ENCODE data around the gene SLC9B1. TPM values are rescaled to one million over a fixed set of nuclear protein-coding genes. Genes with fewer than 3 reads are reported as not detected.
"Not testable (repeated sequence)": the region's sequence is repeated elsewhere in the genome, so short reads cannot be mapped to it uniquely, and the experiment has no call there.

SLC9B1 gene
- polyA plus RNA-seq, 1 experiment: 0.07 TPM

DNA sequence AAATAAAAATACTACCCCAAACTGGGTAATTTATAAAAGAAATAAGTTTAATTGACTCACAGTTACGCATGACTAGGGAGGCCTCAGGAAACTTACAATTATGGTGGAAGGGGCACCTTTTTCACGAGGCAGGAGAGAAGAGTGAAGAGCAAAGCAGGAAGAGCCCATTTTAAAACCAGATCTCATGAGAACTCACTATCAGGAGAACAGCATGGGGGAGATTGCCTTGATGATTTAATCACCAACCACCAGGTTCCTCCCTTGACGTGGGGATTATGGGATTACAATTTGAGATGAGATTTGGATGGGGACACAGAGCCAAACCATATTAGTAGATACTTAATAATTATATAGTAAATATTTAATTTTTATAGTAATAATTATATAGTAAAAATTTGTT lies 140.6 kb downstream of the SLC9B1 start:
- POLR2A ChIA-PET: no interaction called here
- CTCF ChIA-PET: no interaction called here
- H3K27me3 ChIP-seq (ENCODE audit: control insufficient read depth, insufficient read depth, low read length): no peaks in the 10 kb centered on the region
- TF ChIP-seq, protein P1, sequence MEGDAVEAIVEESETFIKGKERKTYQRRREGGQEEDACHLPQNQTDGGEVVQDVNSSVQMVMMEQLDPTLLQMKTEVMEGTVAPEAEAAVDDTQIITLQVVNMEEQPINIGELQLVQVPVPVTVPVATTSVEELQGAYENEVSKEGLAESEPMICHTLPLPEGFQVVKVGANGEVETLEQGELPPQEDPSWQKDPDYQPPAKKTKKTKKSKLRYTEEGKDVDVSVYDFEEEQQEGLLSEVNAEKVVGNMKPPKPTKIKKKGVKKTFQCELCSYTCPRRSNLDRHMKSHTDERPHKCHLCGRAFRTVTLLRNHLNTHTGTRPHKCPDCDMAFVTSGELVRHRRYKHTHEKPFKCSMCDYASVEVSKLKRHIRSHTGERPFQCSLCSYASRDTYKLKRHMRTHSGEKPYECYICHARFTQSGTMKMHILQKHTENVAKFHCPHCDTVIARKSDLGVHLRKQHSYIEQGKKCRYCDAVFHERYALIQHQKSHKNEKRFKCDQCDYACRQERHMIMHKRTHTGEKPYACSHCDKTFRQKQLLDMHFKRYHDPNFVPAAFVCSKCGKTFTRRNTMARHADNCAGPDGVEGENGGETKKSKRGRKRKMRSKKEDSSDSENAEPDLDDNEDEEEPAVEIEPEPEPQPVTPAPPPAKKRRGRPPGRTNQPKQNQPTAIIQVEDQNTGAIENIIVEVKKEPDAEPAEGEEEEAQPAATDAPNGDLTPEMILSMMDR (IDR thresholded peaks at IDR 0.05; ENCODE audit: insufficient read depth, low read depth, low read length): no peak
- no peak for DNase-seq (ENCODE audit: low read depth)
- H3K36me3 ChIP-seq (ENCODE audit: control insufficient read depth, insufficient read depth, low read length): no peaks in the 10 kb centered on the region
- H3K4me3 ChIP-seq (ENCODE audit: low read depth, low read length): no peak overlapping the region

DNA sequence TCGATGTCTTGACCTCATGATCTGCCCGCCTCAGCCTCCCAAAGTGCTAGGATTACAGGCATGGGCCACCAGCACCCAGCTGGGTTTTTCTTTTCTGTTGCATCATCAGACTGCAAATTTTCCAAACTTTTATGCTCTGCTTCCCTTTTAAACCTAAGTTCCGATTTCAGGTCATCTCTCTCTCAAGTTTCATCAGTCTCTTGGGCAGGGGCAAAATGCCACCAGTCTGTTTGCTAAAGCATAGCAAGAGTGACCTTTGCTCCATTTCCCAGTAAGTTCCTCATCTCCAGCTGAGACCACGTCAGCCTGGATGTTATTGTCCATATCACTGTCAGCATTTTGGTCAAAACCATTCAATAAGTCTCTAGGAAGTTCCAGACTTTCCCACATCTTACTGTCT lies 141.2 kb downstream of the SLC9B1 start:
- CTCF ChIA-PET; DNase-seq (ENCODE audit: low read depth); H3K4me3 ChIP-seq (ENCODE audit: low read depth, low read length); H3K36me3 ChIP-seq (ENCODE audit: control insufficient read depth, insufficient read depth, low read length); POLR2A ChIA-PET; H3K27me3 ChIP-seq (ENCODE audit: control insufficient read depth, insufficient read depth, low read length): not testable (repeated sequence)

DNA sequence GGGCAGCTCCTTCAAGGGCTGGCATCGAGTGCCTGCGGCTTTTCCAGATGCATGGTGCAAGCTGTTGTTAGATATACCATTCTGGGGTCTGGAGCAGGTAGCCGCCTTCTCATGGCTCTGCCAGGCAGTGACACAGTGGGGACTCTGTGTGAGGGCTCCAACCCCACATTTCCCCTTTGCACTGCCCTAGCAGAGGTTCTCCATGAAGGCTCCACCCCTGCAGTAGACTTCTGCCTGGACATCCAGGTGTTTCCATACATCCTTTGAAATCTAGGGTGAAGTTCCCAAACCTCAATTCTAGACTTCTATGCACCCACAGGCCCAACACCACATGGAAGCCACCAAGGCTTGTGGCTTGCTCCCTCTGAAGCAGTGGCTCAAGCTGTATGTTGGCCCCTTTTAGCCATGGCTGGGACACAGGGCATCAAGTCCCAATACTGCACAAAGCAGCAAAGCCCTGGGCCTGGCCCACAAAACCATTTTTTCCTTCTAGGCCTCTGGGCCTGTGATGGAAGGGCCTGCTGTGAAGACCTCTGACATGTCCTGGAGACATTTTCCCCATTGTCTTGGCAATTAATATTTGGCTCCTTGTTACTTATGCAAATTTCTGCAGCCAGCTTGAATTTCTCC lies 141.9 kb downstream of the SLC9B1 start:
- H3K36me3 ChIP-seq (ENCODE audit: control insufficient read depth, insufficient read depth, low read length); CTCF ChIA-PET; H3K4me3 ChIP-seq (ENCODE audit: low read depth, low read length); POLR2A ChIA-PET; DNase-seq (ENCODE audit: low read depth); H3K27me3 ChIP-seq (ENCODE audit: control insufficient read depth, insufficient read depth, low read length): not testable (repeated sequence)

DNA sequence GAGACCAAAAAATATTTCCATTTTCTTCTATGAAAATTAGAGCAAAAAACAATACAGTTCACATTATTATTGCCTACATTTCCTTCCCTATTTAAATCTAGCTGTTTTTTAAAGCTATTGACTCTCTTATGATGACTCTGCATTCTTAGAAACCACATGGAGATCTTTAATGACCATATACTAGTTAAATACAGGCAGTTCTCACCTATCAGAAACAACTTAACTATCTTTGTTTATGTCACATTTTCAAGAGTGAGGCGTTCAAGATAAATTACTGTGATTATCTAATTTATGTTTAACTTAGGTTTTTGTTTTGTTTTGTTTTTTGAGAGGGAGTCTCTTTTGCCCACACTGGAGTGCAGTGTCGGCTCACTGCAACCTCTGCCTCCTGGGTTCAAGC lies 147.7 kb downstream of the SLC9B1 start:
- CTCF ChIA-PET: interaction anchor here (1.4 kb wide), 1 partner anchor 251 kb away, joined by 3 read pairs; no protein-coding TSS in a partner anchor
- H3K27me3 ChIP-seq (ENCODE audit: control insufficient read depth, insufficient read depth, low read length): no peaks in the 10 kb centered on the region
- TF ChIP-seq, protein P1 (IDR thresholded peaks at IDR 0.05; ENCODE audit: insufficient read depth, low read depth, low read length): no peak
- DNase-seq (ENCODE audit: low read depth): no peak
- POLR2A ChIA-PET: no interaction called here
- no peaks in the 10 kb centered on the region for H3K36me3 ChIP-seq (ENCODE audit: control insufficient read depth, insufficient read depth, low read length)
- no peak overlapping the region for H3K4me3 ChIP-seq (ENCODE audit: low read depth, low read length)

DNA sequence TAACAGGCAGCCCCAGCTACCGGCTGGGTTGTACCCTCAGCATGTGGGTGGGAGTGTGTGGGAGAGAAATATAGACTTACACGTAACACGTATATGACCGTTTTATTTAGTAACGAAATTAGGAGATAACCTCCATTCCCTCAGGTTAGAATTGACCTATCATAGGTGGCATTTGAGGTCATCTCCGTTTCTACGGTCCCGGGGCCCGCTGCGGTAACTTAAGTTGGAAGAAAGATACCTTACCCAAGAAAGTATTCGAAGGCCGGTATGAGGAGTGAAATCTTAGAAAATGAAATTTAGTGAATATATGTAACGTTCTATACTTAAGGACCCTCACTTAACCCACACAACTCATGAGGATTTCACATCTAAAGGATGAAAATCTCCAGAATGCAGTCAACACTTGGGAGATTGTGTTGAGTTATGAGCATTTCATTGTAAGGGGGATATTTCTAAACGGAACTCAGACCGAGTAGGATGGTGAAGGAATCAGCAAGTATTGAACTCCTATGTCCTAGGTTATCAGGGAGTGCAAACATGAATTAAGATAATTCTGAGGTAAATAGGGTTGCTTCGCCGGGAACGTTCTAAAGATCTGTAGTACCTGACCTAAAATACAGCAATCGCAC lies 149.8 kb downstream of the SLC9B1 start:
- Histone ChIP-seq H3K4me3 (ENCODE audit: low read depth, low read length) (peak overlapping the region; percentile 69), H3K27me3 (ENCODE audit: control insufficient read depth, insufficient read depth, low read length) (no peaks in the 10 kb centered on the region), H3K36me3 (ENCODE audit: control insufficient read depth, insufficient read depth, low read length) (no peaks in the 10 kb centered on the region)
- POLR2A ChIA-PET: interaction anchor here (0.6 to 1.0 kb wide), 2 partner anchors 42 to 325 kb away, joined by 3 to 10 read pairs; partner anchors contain the start of gene UBE2D3
- CTCF ChIA-PET: interaction anchor here (1.2 to 2.1 kb wide), 2 partner anchors 31 to 42 kb away, joined by 4 to 8 read pairs; partner anchors contain the start of gene UBE2D3
- DNase-seq (ENCODE audit: low read depth): no peak
- TF ChIP-seq, protein P1 (IDR thresholded peaks at IDR 0.05; ENCODE audit: insufficient read depth, low read depth, low read length): no peak

- DNase-seq (ENCODE audit: low read depth): peak; percentile 48
- ChIA-PET POLR2A (interaction anchor here (0.6 to 1.0 kb wide), 2 partner anchors 41 to 326 kb away, joined by 3 to 10 read pairs; partner anchors contain the start of gene UBE2D3), CTCF (interaction anchor here (1.2 to 2.1 kb wide), 3 partner anchors 30 to 248 kb away, joined by 4 to 8 read pairs (median 4); partner anchors contain the start of gene UBE2D3)
- TF ChIP-seq, protein P1 (IDR thresholded peaks at IDR 0.05; ENCODE audit: insufficient read depth, low read depth, low read length): no peak
- Histone ChIP-seq H3K36me3 (ENCODE audit: control insufficient read depth, insufficient read depth, low read length) (no peaks in the 10 kb centered on the region), H3K4me3 (ENCODE audit: low read depth, low read length) (peak within 1 kb of the TSS; percentile 69), H3K27me3 (ENCODE audit: control insufficient read depth, insufficient read depth, low read length) (no peaks in the 10 kb centered on the region)
Observed at GRCh38 chr4:102868781-102869568, 150.5 kb downstream of the SLC9B1 start, which contains the start of gene CISD2. Gene CISD2 (plus strand): TSS chr4:102868992. CDS start chr4:102869085, 93 bp downstream.
